ENCODE data around the gene FN3K.

DNA sequence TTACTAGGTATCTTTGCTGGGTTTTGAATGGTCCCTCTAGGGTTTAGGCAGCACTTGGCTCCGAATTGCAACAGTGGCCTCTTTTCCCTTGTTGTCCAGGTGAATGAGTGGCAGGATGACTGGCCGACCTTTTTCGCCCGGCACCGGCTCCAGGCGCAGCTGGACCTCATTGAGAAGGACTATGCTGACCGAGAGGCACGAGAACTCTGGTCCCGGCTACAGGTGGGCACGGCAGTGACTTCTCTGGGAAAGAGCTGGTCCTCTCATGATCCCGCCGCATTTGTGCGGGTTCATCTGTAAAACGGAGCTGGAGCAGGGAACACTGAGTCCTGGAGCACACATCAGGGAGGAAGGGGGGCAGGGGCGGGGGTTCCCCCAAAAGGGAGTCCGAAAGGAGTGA is 13.3 kb downstream of the FN3K start:
- TF ChIP-seq, protein P1, sequence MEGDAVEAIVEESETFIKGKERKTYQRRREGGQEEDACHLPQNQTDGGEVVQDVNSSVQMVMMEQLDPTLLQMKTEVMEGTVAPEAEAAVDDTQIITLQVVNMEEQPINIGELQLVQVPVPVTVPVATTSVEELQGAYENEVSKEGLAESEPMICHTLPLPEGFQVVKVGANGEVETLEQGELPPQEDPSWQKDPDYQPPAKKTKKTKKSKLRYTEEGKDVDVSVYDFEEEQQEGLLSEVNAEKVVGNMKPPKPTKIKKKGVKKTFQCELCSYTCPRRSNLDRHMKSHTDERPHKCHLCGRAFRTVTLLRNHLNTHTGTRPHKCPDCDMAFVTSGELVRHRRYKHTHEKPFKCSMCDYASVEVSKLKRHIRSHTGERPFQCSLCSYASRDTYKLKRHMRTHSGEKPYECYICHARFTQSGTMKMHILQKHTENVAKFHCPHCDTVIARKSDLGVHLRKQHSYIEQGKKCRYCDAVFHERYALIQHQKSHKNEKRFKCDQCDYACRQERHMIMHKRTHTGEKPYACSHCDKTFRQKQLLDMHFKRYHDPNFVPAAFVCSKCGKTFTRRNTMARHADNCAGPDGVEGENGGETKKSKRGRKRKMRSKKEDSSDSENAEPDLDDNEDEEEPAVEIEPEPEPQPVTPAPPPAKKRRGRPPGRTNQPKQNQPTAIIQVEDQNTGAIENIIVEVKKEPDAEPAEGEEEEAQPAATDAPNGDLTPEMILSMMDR (tag by site-specific recombination; IDR thresholded peaks at IDR 0.05) = no peak
- TF ChIP-seq ZNF366 (tag by site-specific recombination; conservative IDR thresholded peaks at IDR 0.05) (no peak), ZNF529 (tag by site-specific recombination; IDR thresholded peaks at IDR 0.05; ENCODE audit: insufficient replicate concordance) (no peak), OSR2 (tag by site-specific recombination; IDR thresholded peaks at IDR 0.05) (no peak), ZNF354C (tag by site-specific recombination; IDR thresholded peaks at IDR 0.05; ENCODE audit: borderline replicate concordance, low read depth) (no peak), KLF10 (tag by site-specific recombination; IDR thresholded peaks at IDR 0.05) (no peak), ZNF274 (IDR thresholded peaks at IDR 0.05; ENCODE audit: low read length) (no peak), ZNF274 (tag by site-specific recombination; IDR thresholded peaks at IDR 0.05; ENCODE audit: borderline replicate concordance) (no peak), ZNF837 (tag by site-specific recombination; IDR thresholded peaks at IDR 0.05) (no peak), ZNF23 (tag by site-specific recombination; IDR thresholded peaks at IDR 0.05; ENCODE audit: borderline replicate concordance) (no peak), ZNF292 (tag by site-specific recombination; IDR thresholded peaks at IDR 0.05; ENCODE audit: borderline replicate concordance, low read depth) (no peak), ZNF24 (tag by site-specific recombination; IDR thresholded peaks at IDR 0.05) (no peak)
- TF ChIP-seq, protein P2, sequence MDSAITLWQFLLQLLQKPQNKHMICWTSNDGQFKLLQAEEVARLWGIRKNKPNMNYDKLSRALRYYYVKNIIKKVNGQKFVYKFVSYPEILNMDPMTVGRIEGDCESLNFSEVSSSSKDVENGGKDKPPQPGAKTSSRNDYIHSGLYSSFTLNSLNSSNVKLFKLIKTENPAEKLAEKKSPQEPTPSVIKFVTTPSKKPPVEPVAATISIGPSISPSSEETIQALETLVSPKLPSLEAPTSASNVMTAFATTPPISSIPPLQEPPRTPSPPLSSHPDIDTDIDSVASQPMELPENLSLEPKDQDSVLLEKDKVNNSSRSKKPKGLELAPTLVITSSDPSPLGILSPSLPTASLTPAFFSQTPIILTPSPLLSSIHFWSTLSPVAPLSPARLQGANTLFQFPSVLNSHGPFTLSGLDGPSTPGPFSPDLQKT (IDR thresholded peaks at IDR 0.05; ENCODE audit: borderline replicate concordance, low read depth, low read length) = no peak
- TF ChIP-seq, protein P3, sequence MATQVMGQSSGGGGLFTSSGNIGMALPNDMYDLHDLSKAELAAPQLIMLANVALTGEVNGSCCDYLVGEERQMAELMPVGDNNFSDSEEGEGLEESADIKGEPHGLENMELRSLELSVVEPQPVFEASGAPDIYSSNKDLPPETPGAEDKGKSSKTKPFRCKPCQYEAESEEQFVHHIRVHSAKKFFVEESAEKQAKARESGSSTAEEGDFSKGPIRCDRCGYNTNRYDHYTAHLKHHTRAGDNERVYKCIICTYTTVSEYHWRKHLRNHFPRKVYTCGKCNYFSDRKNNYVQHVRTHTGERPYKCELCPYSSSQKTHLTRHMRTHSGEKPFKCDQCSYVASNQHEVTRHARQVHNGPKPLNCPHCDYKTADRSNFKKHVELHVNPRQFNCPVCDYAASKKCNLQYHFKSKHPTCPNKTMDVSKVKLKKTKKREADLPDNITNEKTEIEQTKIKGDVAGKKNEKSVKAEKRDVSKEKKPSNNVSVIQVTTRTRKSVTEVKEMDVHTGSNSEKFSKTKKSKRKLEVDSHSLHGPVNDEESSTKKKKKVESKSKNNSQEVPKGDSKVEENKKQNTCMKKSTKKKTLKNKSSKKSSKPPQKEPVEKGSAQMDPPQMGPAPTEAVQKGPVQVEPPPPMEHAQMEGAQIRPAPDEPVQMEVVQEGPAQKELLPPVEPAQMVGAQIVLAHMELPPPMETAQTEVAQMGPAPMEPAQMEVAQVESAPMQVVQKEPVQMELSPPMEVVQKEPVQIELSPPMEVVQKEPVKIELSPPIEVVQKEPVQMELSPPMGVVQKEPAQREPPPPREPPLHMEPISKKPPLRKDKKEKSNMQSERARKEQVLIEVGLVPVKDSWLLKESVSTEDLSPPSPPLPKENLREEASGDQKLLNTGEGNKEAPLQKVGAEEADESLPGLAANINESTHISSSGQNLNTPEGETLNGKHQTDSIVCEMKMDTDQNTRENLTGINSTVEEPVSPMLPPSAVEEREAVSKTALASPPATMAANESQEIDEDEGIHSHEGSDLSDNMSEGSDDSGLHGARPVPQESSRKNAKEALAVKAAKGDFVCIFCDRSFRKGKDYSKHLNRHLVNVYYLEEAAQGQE (tag by site-specific recombination; IDR thresholded peaks at IDR 0.05) = no peak
- TF ChIP-seq, protein P4, sequence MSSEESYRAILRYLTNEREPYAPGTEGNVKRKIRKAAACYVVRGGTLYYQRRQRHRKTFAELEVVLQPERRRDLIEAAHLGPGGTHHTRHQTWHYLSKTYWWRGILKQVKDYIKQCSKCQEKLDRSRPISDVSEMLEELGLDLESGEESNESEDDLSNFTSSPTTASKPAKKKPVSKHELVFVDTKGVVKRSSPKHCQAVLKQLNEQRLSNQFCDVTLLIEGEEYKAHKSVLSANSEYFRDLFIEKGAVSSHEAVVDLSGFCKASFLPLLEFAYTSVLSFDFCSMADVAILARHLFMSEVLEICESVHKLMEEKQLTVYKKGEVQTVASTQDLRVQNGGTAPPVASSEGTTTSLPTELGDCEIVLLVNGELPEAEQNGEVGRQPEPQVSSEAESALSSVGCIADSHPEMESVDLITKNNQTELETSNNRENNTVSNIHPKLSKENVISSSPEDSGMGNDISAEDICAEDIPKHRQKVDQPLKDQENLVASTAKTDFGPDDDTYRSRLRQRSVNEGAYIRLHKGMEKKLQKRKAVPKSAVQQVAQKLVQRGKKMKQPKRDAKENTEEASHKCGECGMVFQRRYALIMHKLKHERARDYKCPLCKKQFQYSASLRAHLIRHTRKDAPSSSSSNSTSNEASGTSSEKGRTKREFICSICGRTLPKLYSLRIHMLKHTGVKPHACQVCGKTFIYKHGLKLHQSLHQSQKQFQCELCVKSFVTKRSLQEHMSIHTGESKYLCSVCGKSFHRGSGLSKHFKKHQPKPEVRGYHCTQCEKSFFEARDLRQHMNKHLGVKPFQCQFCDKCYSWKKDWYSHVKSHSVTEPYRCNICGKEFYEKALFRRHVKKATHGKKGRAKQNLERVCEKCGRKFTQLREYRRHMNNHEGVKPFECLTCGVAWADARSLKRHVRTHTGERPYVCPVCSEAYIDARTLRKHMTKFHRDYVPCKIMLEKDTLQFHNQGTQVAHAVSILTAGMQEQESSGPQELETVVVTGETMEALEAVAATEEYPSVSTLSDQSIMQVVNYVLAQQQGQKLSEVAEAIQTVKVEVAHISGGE (tag by site-specific recombination; conservative IDR thresholded peaks at IDR 0.05; ENCODE audit: low read depth) = no peak

All from HEK293 (cell line).